Measurements from ENCODE around the gene TUBAL3. TPM values are rescaled to one million over a fixed set of nuclear protein-coding genes. Genes with fewer than 3 reads are reported as not detected.

TUBAL3 gene
- total RNA-seq, 1 experiment from 2014 or later = not detected

DNA sequence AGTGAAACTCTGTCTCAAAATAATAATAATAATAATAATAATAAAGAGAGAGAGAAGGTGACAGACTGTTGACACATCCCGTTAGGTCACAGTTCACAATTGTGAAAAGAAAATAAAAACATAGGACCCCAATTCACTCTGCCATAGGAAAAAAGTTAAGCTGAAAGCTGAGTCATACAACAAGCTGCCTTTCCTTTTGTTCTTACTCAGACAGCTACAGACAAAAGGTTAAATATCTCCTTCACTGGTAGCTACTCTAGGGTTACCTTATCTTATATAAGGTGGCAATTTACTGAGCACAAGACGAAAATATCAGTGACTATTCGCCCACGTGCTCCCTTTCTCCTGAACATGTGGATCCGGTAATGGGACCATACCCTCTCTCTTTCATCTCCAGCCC is 17.5 kb downstream of the TUBAL3 start:
- Mint-ChIP-seq H3K36me3 (ENCODE audit: insufficient read depth in 1 of 3, low read depth in 3 of 3) (peaks cover 10 to 29% (median 29%) of the 10 kb centered on the region in 3 experiments), H3K4me3 (no peak overlapping the region), H3K27me3 (ENCODE audit: low read depth) (no peaks in the 10 kb centered on the region), H3K27ac (no peak overlapping the region), H3K4me1 (peaks cover 4 to 6% of the 10 kb centered on the region in 2 experiments; a peak in 3 of 4 replicates), H3K9me3 (peaks cover 42 to 47% of the 10 kb centered on the region in 2 experiments)
- no peak overlapping the region for H2AFZ ChIP-seq (ENCODE audit: low read length)
- H4K8ac ChIP-seq (replicated peaks; ENCODE audit: insufficient read length, low read depth, low read length) = no peak overlapping the region
- no peaks in the 10 kb centered on the region for H4K20me1 ChIP-seq (ENCODE audit: control insufficient read depth, insufficient read depth, insufficient read length)
- no peak overlapping the region for H3K27ac ChIP-seq (ENCODE audit: insufficient read length, low read depth, low read length)
- no peak overlapping the region for H3K4ac ChIP-seq (ENCODE audit: low read depth, low read length)
- H3K56ac ChIP-seq (ENCODE audit: insufficient read length, low read depth, low read length) = no peak overlapping the region
- no peaks in the 10 kb centered on the region for H3K23me2 ChIP-seq (ENCODE audit: insufficient read length, low read depth, low read length, poor library complexity, severe bottlenecking)
- no peak overlapping the region for H3K18ac ChIP-seq (ENCODE audit: insufficient read length, low read depth, low read length)
- H3K27me3 ChIP-seq (ENCODE audit: insufficient read depth, low read length) = no peaks in the 10 kb centered on the region
- DNase-seq = no peak
- TF ChIP-seq, protein P1, sequence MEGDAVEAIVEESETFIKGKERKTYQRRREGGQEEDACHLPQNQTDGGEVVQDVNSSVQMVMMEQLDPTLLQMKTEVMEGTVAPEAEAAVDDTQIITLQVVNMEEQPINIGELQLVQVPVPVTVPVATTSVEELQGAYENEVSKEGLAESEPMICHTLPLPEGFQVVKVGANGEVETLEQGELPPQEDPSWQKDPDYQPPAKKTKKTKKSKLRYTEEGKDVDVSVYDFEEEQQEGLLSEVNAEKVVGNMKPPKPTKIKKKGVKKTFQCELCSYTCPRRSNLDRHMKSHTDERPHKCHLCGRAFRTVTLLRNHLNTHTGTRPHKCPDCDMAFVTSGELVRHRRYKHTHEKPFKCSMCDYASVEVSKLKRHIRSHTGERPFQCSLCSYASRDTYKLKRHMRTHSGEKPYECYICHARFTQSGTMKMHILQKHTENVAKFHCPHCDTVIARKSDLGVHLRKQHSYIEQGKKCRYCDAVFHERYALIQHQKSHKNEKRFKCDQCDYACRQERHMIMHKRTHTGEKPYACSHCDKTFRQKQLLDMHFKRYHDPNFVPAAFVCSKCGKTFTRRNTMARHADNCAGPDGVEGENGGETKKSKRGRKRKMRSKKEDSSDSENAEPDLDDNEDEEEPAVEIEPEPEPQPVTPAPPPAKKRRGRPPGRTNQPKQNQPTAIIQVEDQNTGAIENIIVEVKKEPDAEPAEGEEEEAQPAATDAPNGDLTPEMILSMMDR (conservative IDR thresholded peaks at IDR 0.05) = no peak
- no peak overlapping the region for H2BK5ac ChIP-seq (ENCODE audit: insufficient read length, low read length)
- H2AK5ac ChIP-seq (ENCODE audit: insufficient read length, low read length) = no peak overlapping the region
- no peak overlapping the region for H3K14ac ChIP-seq (ENCODE audit: insufficient read depth, low read length)
- no peak overlapping the region for H4K5ac ChIP-seq (ENCODE audit: insufficient read length, low read depth, low read length)
- H3K9ac ChIP-seq (ENCODE audit: extremely low read depth, insufficient read length, low read length) = no peak overlapping the region
- no peak overlapping the region for H4K91ac ChIP-seq (ENCODE audit: insufficient read length, low read depth, low read length)
- no CpG with 5 or more reads among the region's 5 CpGs for WGBS (ENCODE audit: extremely low coverage, insufficient read length, low lambda C conversion rate)
- H2BK20ac ChIP-seq (ENCODE audit: low read depth, low read length, poor library complexity, severe bottlenecking) = no peak overlapping the region
- H3K79me2 ChIP-seq (ENCODE audit: insufficient read depth, low read length) = no peaks in the 10 kb centered on the region
- H3K79me1 ChIP-seq (ENCODE audit: insufficient read depth, low read depth, low read length, poor library complexity, severe bottlenecking) = no peaks in the 10 kb centered on the region
- no peak overlapping the region for H2BK12ac ChIP-seq (ENCODE audit: insufficient read length, low read depth, low read length)
- no peak overlapping the region for H2BK15ac ChIP-seq (ENCODE audit: low read depth, low read length)
- H3K23ac ChIP-seq (ENCODE audit: insufficient read length, low read depth, low read length) = no peak overlapping the region
- H3T11ph ChIP-seq (ENCODE audit: low read length) = no peak overlapping the region
- no peak overlapping the region for H2BK120ac ChIP-seq (ENCODE audit: low read depth, low read length, poor library complexity, severe bottlenecking)
- H3K4me2 ChIP-seq (ENCODE audit: insufficient read depth, insufficient read length, low read length) = no peak overlapping the region
- peaks cover 12% of the 10 kb centered on the region for H3K9me3 ChIP-seq (ENCODE audit: control insufficient read depth, low read depth, low read length)
- H3K4me1 ChIP-seq (ENCODE audit: insufficient read depth, low read length) = no peaks in the 10 kb centered on the region; the same call in 1 of the 2 replicates
